K562 (cell line): Measurements from ENCODE around the gene GCH1.

Experiments used
- GATA2 ChIP-seq: sonication (generic); formaldehyde crosslinking; IDR thresholded peaks from 2 replicates; pipeline ENCODE4 v1.4.0; 2020; ENCODE audit warnings: mild to moderate bottlenecking, missing genetic modification reagents
- MECOM ChIP-seq: fragments of 250-450 bp; sonication (Bioruptor Pico); IDR thresholded peaks from 2 replicates; pipeline ENCODE4 v1.8.0; 2022; ENCODE audit warnings: inconsistent platforms
- POLR2A ChIP-seq: fragments of 450-650 bp; conservative IDR thresholded peaks from 2 replicates; pipeline ENCODE4 v1.6.1; 2016
- RAD21 ChIP-seq, 2 experiments: fragments of 250-450 bp in 1 of 2; fragments of 450-650 bp in 1 of 2; sonication (Bioruptor Pico) in 1 of 2; formaldehyde crosslinking in 1 of 2; IDR thresholded peaks in 1 of 2; conservative IDR thresholded peaks in 1 of 2; 2 replicates each; pipeline versions ENCODE4 v1.4.0 to v1.8.0; 2020 to 2022; ENCODE audit warnings: mild to moderate bottlenecking in 2 of 2, moderate library complexity in 1 of 2
- SRSF9 ChIP-seq: fragments of 200-400 bp; formaldehyde crosslinking; IDR thresholded peaks from 2 replicates; pipeline ENCODE4 v1.6.1; 2017; ENCODE audit warnings: low read depth, low read length, borderline replicate concordance
- U2AF1 ChIP-seq: fragments of 200-400 bp; formaldehyde crosslinking; optimal IDR thresholded peaks from 2 replicates; pipeline ENCODE3; 2017; ENCODE audit warnings: mild to moderate bottlenecking, low read depth, low read length, moderate library complexity
- ZNF197 ChIP-seq: fragments of 200-800 bp; sonication (Bioruptor generic); IDR thresholded peaks from 2 replicates; pipeline ENCODE4 v1.6.1; 2016; ENCODE audit warnings: low read depth, missing genetic modification characterization, missing compliant biosample characterization
- TF ChIP-seq, protein P1 (sequence below), 3 experiments: IDR thresholded peaks in 2 of 3; conservative IDR thresholded peaks in 1 of 3; 2 replicates each; pipeline ENCODE4 v1.5.1; 2011 to 2012; ENCODE audit warnings: low read length in 3 of 3, mild to moderate bottlenecking in 3 of 3, control low read depth in 2 of 3, improper control_type of control experiment in 1 of 3, inconsistent platforms in 1 of 3, low read depth in 1 of 3, mixed read lengths in 1 of 3, moderate library complexity in 1 of 3; ENCODE audit not compliant: insufficient read depth in 2 of 3
- TF ChIP-seq, protein P2 (sequence below): sonication (generic); formaldehyde crosslinking; IDR thresholded peaks from 2 replicates; pipeline ENCODE4 v1.8.1; 2023; ENCODE audit warnings: mild to moderate bottlenecking, missing genetic modification reagents

DNA sequence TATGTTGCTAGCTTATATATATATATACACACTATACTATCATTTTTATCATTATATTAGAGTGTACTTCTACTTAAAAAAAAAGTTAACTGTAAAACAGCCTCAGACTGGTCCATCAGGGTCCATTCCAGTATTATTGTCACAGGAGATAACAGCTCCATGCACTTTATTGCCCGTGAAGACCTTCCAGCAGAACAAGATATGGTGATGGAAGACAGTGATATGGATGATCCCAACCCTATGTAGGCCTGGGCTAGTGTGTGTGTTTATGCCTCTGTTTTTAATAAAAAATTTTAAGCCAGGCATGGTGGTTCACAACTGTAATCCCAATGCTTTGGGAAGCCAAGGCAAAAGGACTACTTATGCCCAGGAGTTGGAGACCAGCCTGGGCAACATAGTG lies 86.2 kb downstream of the GCH1 start:
- TF ChIP-seq SRSF9 (no peak), MECOM (no peak), ZNF197 (no peak), GATA2 (CRISPR knock-in tag) (no peak), RAD21 (CRISPR knock-in tag; conservative IDR thresholded peaks at IDR 0.05 in 1 of 2, IDR thresholded peaks at IDR 0.05 in 1 of 2) (no peak), POLR2A (no peak), U2AF1 (no peak)
- TF ChIP-seq, protein P1, sequence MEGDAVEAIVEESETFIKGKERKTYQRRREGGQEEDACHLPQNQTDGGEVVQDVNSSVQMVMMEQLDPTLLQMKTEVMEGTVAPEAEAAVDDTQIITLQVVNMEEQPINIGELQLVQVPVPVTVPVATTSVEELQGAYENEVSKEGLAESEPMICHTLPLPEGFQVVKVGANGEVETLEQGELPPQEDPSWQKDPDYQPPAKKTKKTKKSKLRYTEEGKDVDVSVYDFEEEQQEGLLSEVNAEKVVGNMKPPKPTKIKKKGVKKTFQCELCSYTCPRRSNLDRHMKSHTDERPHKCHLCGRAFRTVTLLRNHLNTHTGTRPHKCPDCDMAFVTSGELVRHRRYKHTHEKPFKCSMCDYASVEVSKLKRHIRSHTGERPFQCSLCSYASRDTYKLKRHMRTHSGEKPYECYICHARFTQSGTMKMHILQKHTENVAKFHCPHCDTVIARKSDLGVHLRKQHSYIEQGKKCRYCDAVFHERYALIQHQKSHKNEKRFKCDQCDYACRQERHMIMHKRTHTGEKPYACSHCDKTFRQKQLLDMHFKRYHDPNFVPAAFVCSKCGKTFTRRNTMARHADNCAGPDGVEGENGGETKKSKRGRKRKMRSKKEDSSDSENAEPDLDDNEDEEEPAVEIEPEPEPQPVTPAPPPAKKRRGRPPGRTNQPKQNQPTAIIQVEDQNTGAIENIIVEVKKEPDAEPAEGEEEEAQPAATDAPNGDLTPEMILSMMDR (IDR thresholded peaks at IDR 0.05 in 2 of 3, conservative IDR thresholded peaks at IDR 0.05 in 1 of 3; ENCODE audit: insufficient read depth in 2 of 3, low read depth in 1 of 3, low read length in 3 of 3) = no peak
- TF ChIP-seq, protein P2, sequence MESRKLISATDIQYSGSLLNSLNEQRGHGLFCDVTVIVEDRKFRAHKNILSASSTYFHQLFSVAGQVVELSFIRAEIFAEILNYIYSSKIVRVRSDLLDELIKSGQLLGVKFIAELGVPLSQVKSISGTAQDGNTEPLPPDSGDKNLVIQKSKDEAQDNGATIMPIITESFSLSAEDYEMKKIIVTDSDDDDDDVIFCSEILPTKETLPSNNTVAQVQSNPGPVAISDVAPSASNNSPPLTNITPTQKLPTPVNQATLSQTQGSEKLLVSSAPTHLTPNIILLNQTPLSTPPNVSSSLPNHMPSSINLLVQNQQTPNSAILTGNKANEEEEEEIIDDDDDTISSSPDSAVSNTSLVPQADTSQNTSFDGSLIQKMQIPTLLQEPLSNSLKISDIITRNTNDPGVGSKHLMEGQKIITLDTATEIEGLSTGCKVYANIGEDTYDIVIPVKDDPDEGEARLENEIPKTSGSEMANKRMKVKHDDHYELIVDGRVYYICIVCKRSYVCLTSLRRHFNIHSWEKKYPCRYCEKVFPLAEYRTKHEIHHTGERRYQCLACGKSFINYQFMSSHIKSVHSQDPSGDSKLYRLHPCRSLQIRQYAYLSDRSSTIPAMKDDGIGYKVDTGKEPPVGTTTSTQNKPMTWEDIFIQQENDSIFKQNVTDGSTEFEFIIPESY = no peak
